HK-2 (cell line): ENCODE measurements around the gene NR2F1-AS1.
"Not testable (repeated sequence)": the region's sequence is repeated elsewhere in the genome, so short reads cannot be mapped to it uniquely, and the experiment has no call there.

ENCODE experiments used
- DNase-seq: peaks from one replicate; pipeline ENCODE4 v3.0.0-alpha.2; 2018; ENCODE audit not compliant: unreplicated experiment

NR2F1-AS1 gene

GRCh38 chr5:93519740-93520139, 61.3 kb downstream of the NR2F1-AS1 start:
- no peak for DNase-seq

DNA sequence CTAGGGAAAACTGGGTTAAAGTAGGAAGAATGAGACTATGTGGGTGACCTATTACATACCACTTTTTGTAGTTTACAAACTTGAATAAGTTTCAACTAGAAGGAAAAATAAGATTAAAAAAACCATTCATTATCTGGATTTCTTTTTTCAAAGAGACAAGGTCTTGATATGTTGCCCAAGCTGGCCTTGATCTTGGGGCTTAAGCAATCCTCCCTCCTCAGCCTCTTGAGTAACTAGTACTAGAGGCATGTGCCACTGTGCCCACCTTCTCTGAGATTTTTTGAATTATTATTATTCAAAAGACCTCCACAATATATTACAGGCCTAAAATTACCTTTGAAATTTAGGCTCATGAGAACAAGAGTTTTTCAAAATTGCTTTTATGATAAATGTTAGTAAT, 63.2 kb downstream of the NR2F1-AS1 start:
- no peak for DNase-seq

GRCh38 chr5:93513298-93513697, 67.7 kb downstream of the NR2F1-AS1 start:
- no peak for DNase-seq

DNA sequence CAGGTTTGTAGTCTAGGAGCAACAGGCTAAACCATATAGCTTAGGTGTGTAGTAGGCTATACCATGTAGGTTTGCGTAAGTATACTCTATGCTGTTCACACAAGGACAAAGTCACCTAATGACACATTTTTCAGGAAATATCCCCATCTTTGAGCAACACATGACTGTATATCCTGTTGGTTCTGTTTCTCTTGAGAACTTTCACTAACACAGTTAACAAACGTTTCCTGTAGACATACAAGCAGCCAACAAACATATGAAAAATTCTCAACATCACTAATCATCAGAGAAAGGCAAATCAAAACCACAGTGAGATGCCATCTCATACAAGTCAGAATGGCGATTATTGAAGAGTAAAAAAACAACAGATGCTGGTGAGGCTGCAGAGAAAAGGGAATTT, 68.2 kb downstream of the NR2F1-AS1 start:
- no peak for DNase-seq

DNA sequence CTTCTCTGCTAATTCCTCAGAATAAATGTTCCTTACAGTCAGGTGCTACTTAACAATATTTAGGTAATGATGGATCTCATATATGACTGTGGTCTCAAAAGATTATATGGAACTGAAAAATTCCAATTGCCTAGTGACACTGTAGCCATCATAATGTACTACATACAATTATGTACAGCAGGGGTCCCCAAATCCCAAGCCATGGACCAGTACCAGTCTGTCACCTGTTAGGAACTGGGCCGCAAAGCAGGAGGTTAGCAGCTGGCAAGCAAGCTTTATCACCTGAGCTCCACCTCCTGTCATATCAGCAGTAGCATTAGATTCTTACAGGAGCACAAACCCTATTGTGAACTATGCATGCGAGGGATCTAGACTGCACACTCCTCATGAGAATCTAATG, 69.6 kb downstream of the NR2F1-AS1 start:
- no peak for DNase-seq

DNA sequence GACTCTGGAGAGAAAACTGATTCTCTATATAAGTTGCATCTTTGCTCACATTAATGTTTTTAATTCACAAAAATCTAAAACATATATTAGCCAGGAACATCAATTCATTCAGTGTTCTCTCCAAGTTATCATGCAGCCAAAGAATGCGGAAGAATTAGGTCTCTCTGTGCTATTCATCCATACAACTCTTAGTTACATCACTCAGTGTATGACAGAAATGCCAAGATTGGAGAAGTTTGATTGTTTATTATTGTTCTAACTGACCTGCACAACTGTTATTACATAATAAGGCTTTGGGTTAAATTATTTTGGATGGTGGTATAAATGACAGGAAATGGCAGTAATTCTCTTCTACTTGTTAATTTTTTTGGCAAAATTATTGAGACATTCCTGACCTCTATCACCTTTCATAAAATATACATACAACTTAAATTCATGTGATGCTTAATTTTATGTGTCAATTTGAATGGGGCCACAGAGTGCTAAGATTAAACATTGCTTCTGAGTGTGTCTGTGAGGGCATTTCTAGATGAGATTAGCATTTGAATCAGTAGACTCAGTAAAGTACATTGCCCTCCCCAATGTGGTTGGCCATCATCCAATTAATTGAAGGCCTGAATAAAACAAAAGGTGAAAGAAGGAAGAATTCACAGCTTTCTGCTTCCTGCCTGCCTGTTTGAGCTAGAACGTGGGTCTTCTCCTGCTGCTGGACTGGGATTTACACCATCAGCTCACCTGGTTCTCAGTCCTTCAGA, 70.2 kb downstream of the NR2F1-AS1 start:
- DNase-seq = no peak

- DNase-seq = not testable (repeated sequence)
These were observed 75.5 kb downstream of the NR2F1-AS1 start for GRCh38 chr5:93505553-93505952.

GRCh38 chr5:93503598-93504067, 77.4 kb downstream of the NR2F1-AS1 start:
- DNase-seq = peak; percentile 8

GRCh38 chr5:93497096-93497495, 83.9 kb downstream of the NR2F1-AS1 start:
- DNase-seq = no peak

GRCh38 chr5:93479982-93480509, 101.0 kb downstream of the NR2F1-AS1 start:
- DNase-seq = no peak

DNA sequence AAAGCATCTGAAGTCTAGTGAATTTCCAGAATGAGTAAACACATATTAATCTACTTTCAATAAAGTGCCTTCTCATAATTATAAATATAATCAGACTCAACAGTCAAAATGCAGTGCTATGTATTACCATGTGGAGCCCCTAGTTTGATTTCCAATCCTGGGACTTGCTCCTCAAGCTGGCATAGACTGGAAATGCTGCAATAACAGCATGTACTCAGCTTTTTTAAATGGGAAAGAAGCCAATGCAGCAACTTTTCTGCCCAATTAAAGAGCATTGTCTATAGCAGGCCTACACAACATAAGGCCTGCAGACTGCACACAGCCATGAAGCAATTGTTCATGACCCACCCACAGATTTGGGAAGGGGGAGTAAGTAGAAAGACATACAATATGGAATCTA, 103.2 kb downstream of the NR2F1-AS1 start:
- DNase-seq = no peak

DNA sequence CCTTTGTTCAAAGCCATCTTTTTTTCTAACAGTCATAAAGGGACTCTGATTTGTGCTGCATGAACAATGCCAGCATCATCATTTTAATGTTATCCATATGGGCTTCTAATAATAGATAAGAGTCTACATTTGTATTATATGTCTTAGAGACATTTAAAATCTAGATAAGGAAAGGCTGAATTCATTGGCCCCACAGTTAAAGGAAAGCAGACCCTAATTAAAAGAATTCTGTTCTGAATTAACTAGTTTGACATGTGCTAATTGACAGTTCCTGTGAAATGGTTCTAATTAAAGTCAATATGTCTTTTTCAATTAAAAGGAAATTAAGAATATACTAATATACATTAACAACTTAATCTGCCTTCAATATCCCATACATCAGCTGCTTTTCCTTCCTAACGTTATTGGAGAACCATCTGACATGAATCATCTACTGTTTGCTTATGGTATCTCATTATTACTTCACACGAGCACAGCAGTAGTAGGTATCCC, 104.7 kb downstream of the NR2F1-AS1 start:
- DNase-seq = no peak

DNA sequence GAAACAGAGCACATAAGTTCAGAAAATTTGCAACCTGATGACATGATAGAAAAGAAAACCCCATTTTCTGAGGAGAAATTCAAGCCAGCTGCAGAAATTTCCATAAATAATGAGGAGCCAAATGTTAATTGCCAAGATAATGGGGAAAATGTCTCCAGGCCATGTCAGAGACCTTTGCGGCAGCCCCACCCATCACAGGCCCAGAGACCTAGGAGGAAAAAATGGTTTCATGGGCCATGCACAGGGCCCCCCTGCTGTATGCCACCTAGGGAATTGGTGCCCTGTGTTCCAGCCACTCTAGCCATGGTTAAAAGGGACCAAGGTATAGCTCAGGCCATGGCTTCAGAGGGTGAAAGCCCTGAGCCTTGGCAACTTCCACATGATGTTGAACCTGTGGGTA, 118.1 kb downstream of the NR2F1-AS1 start:
- no peak for DNase-seq

- DNase-seq = no peak
These were observed 119.3 kb downstream of the NR2F1-AS1 start for GRCh38 chr5:93461756-93462155.

DNA sequence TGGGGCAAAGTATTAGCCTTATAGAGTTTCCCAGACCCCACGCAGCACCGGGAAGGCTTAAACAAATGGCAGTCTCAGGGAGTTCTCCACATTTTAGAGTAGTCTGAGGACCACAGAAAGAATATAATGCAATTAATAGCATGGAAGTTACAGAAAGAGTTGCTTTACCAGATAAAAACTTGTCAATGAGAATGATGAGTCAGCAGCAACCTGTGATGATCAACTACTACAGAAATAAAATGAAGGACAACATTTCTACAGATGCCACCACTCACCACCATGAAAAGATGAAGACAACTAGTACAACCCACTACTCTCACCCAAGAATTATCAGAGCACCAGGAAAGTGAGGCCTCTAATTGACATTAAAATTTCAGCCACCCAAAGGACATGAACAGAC, 120.7 kb downstream of the NR2F1-AS1 start:
- DNase-seq = no peak

GRCh38 chr5:93456796-93457195, 124.2 kb downstream of the NR2F1-AS1 start:
- not testable (repeated sequence) for DNase-seq

- no peak for DNase-seq
These were observed 126.1 kb downstream of the NR2F1-AS1 start for GRCh38 chr5:93454896-93455295.

DNA sequence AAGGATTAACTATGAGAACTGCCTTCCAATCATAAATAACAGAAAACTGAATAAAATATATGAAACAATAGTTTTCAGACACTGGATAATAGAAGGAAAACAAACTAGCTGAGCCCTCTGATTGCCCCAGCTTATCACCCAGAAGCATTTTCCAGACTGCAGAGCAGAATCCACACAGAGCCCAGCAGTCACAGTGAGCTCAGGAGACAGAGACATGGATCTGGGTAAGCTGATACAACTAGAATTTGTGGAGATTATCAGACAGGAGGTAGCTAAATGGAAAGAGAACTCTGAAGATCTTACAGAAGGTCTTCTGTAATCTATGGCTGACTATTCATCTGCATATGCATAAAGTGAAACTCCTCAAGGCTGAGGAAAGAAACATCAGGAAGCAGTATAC, 128.8 kb downstream of the NR2F1-AS1 start:
- no peak for DNase-seq

- no peak for DNase-seq
These were observed 142.9 kb downstream of the NR2F1-AS1 start for GRCh38 chr5:93438124-93438523.

- no peak for DNase-seq
These were observed 144.9 kb downstream of the NR2F1-AS1 start for GRCh38 chr5:93436083-93436482.

DNA sequence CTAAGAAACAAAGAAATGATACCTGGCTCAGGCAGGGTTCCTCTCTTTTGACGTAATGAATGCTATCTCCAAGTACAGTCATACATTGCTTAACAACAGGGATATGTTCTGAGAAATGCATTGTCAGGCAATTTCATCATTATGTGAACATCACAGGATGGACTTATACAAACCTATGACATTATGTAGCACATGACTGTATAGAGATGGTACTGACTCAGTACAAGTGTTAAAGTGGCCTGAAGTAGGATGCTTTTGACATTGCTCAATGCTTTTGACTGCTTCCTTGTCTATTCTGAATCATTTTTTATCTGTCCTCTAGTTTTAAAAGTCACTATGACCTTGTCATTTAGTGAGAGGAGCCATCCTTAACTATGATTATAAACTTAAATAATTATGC, 147.6 kb downstream of the NR2F1-AS1 start:
- no peak for DNase-seq

- DNase-seq = no peak
These were observed 149.8 kb downstream of the NR2F1-AS1 start for GRCh38 chr5:93431250-93431649.

- no peak for DNase-seq
These were observed 150.3 kb downstream of the NR2F1-AS1 start for GRCh38 chr5:93430673-93431199.
